NCI-H774 (cell line): ENCODE results near the gene SPOCK1.
A peak's percentile ranks its signal among the peaks of the same experiment; 100 is the strongest.

Source experiments
- DNase-seq: peaks from one replicate; lab custom pipeline; 2025; lab: John Stamatoyannopoulos, UW

The SPOCK1 gene

DNA sequence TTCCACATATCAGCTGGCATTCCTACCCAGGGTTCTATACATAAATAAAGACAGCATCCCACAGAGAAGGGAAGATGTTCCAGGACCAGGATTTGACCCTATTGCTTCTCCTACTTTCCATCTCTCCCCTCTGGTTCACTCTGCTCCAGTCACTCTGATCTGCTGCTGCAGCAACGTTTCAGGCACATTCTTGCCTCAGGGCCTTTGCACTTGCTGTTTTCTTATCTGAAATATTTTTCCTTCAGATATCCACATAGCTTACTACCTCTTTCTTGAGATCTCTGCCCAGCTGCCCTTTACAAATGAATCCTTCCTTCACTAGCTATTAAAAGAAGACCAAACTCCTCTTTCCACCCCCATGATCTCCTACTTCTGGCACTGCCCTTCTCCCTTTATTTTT is 204.5 kb downstream of the SPOCK1 start:
- no peak for DNase-seq

DNA sequence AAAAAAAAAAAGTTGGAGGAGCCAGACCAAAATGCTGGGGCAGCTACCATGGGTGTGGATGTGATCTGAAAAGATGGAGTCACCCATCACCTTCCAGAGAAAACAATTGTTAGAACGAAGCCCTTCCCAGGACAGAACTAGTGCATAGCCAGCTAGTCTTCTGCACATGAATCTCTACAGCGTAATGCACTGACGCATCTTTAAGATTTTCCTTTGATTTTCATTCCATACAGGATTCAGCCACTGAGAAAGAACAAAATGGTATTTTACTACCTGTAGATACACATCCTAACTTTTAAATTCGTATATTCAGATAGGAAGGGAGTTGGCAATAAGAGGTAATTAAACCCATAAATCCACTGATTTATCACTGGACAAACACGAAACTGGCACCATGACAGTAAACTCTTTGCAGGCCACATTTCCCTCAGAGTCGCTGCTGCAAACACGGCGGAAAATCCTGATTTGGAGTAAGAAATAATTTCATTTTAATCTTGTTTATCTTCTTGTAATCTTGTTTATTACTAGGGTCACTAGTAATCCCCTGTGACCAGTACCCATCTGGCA is 206.6 kb downstream of the SPOCK1 start:
- DNase-seq, result peak; percentile 40

DNA sequence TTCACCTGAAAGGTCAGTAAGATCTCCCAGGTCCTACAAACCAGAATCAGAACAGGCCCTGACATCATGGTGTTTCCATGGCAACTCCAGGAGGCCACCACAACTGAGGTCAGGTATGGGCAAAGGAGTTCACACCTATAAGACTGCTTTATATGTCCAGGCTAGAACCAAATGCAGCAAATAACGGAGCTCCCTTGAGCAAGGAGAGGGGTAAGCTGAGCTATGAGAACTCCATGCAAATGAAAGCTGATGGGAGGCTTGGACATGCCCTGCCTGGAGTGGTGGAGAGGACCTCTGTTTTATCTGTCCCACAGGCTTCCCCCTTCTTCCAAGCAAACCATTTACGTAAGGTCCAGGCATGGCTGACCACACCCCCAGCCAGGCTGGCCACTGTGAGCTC is 207.7 kb downstream of the SPOCK1 start:
- DNase-seq, result no peak

DNA sequence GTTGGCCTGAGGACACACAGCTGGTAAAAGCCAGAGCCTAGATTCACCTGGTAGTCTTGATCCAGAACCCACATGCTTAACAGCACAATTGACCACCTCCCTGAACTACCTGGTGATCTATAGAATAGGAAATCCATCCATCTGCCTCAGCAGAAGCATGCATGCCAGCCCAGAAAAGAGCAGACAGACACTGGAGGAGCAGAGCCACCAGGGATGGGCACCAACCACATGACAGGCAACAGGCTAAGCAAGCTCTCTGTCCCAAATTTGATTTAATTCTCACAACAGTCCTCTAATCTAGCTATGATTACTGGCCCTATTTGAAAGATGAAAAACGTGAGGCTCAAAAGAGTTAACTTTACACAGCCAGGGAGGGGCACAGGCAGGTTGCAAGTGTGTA is 208.1 kb downstream of the SPOCK1 start:
- DNase-seq, result no peak

DNA sequence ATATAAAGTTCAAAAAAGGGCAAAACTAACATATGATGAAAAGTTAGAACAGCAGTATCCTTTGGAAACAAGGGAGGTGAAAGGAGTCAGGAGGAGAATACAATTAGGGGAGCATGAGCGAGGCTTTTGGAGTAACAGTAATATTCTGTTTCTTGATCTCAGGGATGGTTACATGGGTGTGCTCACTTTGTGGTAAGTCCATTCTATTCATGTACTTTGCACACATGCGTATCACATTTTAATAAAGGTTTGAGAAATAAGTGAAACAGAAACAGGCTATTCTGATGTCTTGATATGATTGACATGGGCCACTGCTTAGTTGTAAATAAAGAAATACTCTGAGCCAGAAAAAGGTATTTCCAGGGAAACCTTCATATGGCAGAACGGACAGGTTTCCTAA is 208.8 kb downstream of the SPOCK1 start:
- DNase-seq, result no peak

DNA sequence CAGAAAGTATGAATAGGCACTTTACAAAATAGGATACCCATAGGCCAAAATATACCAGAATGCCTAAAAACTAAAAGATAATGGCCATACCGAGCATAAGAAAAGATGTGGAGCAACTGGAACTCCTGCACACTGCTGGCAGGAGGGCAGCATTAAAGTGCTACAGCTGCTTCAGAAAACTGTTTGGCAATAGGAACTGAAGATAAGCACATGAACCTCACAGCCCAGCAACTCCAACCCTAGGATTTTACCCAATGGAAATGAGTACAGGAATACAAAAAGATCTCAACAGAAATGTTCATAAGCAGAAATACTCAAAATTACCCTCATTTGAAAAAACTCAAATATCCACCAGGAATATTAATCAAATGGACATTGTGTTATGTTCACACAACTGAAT is 209.3 kb downstream of the SPOCK1 start:
- DNase-seq, result no peak

DNA sequence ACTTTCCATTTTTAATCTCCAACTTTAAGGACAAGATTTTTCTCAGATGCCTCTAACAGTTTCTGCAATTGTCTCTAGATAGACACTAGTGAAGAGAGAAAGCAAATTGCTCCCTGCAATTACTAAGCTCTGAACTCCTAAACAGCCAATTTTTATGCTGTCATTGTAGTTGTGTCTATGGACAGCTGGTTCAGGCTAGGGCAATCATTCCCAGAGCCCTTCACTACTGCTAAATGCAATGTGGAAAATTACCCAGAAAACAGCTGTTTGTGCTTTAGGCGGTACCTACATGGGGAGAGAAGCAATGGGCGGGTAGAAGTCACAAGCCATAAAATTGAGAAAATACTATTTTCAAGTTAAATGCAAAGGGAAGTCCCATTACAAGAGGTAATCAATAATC is 211.6 kb downstream of the SPOCK1 start:
- no peak for DNase-seq

DNA sequence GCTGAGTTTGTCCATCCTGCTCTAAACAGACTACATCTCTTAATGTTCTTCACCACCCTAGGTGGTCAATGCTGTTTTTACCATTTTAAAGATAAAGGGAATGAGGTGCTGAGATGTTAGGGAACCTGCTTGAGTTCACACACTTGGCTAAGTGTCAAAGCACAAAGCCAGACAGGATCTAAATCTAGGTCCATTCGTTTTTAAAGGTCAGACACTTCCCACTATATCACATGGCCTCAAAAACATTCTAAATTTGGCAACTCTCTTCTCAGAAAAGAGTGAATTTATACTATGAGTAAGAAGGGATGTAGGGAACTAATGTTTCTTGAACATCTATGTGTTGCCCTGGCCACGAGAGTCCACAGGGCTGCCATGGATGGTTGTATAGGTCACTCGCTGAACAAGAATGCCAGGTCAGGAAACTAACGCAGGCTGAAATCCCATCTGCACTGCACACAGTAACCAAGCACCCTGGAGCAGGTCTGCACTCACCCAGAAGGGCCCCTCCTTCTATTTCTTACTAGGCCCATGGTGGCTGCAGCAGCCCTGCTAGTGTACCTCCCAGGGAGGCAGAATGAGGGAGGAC is 213.0 kb downstream of the SPOCK1 start:
- DNase-seq, result no peak

DNA sequence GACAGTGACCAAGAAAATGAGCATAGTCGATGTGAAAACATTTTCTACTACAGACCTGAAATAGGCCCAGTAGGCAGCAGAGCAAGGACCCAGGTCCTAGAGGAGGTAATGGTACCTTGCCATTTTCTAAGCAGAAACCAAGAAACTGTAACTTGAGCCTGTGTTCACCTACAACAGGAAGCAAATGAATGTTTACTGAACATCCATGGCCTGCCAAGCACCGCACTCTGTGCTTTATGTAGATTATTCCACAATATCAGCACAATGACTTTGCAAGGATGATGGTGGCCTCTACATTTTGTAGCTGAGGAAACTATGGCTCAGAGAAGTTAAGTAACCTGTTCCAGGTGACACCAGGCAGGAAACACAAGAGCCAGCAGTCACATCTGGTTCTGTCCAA is 215.3 kb downstream of the SPOCK1 start:
- DNase-seq, result no peak

DNA sequence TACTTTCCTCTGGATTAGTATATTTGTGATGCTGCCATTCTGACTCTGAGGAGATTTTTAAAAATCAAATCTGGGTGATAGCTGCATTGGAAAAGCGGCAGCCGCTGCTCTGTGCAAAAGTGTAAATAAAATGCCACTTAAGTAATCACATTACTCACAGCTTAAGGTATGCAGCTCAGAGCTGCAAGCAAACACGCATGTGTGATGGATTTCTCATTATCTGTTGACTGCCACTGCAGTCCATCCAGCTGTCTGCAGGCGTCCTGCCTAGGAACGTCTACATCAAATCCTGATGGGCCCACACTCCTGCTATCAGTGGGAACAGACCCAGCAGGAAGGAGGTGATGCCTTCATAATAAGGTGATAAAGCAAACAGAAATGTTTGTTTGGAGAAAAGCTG is 216.9 kb downstream of the SPOCK1 start:
- no peak for DNase-seq

DNA sequence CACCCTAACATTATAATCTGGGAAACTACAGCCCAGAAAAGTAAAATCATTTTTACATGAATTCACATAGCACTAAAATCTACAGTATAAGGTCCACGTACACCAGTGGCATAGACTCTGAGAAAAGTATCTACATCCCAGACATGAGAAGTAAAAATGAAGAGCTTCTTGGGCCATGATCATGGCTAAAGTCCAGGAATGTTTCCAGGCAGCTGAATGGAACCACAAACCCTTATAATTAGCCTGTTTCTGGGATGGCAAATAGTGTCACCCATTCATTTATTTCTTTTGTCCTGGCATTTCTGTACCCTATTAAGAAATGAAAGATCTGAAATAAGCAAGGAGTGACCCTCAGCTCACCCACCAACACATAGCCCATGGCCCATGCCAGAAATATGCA is 217.9 kb downstream of the SPOCK1 start:
- no peak for DNase-seq

DNA sequence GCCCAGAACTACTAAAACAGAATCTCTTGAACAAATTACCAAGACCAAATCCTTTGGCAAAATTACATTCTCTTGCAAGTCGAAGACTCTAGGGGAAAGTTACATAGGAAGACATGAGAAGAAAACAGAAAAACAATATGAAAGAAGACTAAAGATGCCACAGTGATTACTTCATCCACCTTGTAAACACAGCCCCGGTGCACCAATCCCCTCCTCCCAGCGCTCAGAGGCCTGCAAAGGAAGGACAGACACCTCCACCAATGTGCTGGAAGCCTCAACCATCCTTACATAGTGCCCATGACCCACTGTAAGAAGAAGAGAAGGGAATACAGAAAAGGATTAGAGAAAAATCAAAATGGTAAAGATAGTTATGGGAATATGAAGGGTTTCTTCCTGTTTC is 218.5 kb downstream of the SPOCK1 start:
- no peak for DNase-seq

DNA sequence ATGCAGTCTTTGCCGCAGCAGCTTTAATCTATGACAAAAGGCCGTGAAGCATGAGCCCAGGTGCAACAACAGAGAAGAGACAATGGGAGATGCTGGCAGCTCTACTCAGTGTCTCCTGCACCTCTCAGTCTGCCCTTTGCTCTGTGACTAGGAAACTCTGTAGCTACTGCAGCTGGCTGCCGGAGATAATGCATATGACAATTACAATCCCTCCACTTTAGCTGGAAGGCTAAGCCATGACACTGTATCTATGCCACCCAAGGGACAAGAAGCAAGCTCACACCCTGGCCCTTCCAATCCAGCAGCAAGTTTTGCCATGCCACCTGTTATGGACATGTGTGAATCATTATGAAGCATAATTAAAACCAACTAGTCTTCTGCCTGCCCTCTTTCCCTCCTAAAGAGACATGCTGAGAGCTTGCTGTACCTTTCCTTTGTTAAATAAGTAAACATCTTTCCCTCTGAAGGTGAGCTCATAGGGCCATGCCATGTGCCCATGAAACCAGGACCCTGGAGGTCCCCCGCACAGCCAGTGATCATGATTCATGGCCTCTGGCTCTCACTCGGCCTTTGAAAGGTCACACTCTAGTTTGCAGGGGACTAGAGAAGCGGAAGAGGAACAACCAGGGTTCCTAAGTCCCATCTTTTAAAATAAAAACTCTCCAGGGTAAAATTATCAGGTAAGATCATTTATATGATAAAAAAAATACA is 219.4 kb downstream of the SPOCK1 start:
- peak; percentile 43 for DNase-seq

DNA sequence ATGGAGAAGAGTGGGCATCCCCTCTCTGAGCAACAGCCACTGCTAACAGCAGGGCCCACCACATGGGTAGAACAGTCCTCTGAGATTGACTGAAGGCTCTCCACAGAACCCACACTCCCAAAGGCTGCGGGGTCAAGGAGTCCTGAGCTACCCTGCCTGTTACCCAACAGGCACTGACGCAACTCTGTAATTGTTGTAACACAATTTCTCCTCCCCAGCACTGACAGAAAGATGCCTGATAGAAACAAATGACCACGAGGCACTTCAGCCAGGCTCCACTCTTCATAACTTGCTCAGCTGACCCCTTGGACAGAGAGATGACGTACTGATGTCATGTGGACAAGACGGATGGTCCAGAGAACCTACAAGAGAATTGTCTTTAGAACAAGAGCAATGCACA is 220.7 kb downstream of the SPOCK1 start:
- DNase-seq, result no peak

DNA sequence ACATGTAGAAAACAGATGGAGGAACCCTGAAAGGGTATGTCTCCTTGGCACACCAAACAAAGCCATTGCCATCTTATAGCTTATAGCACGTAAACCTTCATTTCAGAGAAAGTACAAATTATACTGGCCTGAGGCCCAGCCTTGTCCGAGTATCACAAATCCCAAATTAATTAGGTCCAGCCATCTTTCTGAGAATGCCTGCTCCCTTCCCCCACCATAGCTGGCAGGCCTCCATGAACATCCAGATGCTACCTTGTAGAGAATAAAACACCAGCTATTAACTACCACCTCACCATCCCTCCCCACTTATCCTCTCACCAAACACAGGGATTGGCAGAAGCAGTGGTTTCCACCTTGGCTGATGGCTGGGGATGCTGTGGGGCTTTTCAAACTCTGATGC is 224.0 kb downstream of the SPOCK1 start:
- DNase-seq, result no peak

DNA sequence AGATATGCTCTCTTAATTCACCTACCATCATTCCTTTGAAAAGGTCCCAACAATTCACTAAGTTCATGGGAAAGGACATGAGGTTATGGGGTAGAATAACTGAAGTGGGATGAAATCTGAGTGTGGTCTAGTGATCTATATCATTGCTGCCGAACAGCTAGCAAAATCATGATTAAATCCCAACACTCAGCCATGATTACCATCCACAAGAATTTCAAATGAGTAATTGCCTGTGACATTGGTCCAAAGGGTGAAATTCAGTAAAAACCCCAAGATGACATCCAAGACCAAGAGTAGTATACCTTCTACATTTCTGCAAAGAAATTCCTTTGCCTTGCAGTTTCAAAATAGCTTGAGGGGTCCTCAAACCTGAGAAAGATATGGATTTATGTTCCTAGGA is 225.6 kb downstream of the SPOCK1 start:
- DNase-seq, result no peak

DNA sequence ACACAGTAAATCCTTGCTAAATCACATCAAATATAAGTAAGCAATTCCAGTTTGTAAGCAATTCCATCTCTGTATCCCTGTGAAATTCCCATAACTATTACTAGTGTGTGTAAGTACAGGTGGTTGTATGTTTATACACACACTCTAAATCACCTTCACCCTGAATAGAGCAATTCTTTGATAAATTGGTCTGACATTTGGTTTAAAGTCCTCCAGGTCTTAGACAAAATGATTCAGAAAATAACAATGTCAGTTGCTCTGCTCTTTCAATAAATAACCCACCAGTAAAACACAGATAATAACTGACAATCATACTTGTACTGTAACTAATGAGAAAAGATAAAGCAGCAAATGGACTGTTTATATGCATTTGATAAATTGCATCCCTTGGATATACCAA is 226.3 kb downstream of the SPOCK1 start:
- no peak for DNase-seq

DNA sequence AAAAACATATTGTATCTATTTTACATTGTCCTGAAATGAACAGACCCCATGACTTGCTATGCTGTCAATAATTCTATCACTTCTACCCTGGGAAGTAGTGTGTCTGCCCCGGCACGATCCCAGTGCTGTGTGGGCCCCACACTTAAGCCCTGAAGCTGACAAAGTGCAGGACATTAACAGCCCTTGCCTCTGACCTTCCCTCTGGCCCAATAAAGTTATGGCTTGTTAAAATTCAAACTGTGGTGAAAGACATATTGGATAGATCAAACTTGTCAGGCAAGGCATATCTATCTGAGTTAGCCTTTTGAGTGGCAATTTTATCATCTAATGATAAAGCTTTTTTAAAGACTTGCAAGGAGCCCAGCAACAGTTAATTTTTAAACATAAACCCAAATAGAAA is 229.2 kb downstream of the SPOCK1 start:
- no peak for DNase-seq

DNA sequence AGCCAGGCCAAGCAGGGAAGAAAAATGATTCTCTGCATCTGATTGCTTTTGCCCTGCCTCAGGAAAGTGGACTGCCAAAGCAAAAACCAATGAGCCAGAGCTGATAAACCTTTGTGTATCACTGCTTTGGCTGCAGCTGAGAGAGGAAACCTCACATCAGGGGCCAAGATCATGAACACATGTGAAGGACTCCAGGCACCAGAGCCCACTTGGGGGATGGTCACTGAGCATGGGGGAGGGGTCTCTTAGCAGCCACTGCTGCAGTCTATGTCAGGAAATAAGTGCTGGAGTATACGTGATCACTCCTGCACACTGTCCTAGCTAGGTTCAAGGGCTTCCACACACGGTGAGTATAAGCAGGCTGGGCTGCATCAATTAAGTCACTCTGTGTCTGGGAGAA is 229.9 kb downstream of the SPOCK1 start:
- DNase-seq, result no peak

DNA sequence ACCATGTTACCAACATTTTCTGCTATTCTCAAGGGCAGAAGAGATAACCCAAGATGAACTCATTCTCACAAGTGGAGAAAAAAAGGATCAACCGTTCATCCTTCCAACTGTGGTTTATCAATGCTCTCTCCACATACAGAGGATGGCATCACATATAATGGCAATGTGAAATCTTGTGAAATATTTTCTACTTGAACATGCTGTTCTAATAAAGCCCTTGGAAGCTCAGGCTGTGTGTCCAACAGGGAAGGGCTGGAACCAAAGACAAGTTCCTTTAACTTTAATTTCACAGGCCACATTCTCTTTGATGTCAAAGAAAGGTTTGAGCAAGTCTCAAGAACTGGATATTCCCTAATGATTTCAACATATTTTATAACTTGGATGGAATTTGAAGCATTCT is 230.5 kb downstream of the SPOCK1 start:
- no peak for DNase-seq

DNA sequence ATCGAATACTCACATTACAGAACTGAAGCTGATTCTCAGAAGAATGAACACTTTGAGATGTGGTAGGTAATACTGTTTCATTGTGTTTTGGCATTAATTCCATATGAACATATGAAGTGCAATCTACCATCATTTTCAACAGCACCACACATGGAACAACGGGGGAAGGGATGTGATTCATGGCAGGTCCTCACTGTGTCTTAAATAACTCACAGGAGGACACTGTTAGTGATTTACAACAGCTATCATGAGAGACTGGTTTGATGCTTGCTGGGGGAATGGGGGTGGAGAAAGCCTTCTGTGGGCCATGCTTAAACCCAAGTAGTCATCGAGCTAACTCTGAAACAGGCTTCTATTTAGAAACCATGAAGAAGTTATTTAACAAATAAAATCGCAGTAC is 232.9 kb downstream of the SPOCK1 start:
- DNase-seq, result no peak

DNA sequence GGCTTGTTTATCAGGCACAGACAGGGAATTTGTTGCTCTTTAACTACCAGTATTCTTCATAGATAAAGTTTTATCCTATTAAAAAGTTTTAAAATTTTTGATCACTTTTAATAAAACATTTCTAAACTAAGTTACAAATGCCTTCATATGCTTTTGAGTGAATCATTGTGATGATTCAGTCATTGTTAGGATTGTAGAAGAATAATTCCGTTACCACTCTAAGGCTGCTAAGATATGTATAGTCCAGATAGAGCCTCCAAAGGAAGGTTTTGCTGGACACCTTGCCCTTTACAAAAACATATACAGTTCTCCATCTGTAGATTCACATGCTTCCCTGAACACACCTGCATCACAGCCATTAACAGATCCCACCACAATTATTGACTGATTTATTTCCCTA is 233.7 kb downstream of the SPOCK1 start:
- DNase-seq, result no peak

DNA sequence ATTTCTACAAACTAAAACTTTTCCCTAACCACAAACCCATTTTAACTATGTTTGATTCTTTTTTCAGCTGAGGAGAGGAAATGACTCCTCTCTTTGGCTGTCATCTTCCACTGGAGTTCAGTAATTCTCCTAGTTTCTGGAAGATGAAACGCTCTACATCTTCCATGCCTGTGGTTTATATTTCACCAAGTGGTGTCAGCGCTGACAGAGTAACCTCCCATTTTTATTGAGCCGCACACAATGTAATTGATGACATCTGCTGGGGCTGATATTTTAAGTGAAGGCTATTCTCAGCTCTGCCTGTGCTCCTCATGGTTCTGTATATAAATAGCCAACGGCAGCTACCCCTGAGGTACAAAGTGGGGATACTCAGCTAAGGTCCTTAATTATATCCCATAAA is 234.6 kb downstream of the SPOCK1 start:
- DNase-seq, result no peak

DNA sequence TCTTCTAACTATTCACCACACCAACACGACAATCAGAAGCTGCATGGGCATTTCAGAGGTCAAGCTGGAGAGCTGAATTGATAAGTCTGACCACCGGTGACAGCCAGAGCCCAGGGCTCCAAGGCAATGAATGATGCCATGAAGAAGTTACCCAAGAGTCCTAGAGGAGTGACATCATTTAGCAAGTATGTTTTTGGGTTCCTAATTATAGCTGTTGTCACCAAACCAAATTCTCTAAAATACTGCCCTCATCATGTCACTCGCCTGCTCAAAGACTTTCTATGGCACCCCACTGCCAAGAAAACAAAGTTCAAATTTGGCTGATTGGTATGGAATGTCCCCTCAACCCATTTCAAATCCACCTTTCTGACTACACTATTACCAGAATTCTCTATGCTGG is 235.1 kb downstream of the SPOCK1 start:
- no peak for DNase-seq
